GM18520 (cell line): ENCODE data around the gene SNTN.
"Not testable (repeated sequence)": the region's sequence is repeated elsewhere in the genome, so short reads cannot be mapped to it uniquely, and the experiment has no call there.

ENCODE experiments used
- ATAC-seq: cut with Tn5 transposase; IDR thresholded peaks from one replicate; pipeline ENCODE4 v1.9.1; 2021; ENCODE audit not compliant: unreplicated experiment

Gene SNTN

DNA sequence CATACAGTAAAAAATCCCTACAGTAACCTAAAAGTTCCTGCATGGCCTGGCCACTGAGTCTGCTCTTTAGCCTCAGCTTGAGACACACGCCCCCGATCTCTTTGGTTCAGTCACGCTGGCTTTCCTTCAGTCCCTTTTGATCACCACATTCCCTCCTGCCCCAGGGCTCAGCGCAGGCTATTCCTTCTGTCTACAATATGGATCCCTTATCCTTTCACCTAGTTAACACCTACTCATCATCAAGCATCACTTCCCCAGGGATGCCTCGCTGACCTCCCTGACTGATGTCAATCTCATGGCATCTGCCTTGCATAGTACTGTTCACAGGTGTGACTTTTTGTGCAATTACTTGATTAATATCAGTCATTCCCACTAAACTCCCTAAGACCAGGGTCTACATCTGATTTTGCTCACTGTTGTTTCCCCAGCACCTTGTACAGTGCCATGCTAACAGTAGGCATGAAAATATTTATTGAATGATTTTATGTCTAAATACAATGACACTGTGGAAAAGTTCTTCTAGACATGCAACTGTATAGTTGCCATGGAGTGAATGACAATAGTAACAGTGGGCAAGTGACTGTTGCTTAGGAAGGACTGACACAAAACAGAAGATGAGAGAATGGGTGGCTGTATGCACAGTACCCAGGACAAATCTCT is at the start of gene SNTN:
SNTN (plus strand) TSS at position 610 of the 660 bp plus-strand sequence; CDS start at position 623, 13 bp downstream.
- ATAC-seq, result no peak

DNA sequence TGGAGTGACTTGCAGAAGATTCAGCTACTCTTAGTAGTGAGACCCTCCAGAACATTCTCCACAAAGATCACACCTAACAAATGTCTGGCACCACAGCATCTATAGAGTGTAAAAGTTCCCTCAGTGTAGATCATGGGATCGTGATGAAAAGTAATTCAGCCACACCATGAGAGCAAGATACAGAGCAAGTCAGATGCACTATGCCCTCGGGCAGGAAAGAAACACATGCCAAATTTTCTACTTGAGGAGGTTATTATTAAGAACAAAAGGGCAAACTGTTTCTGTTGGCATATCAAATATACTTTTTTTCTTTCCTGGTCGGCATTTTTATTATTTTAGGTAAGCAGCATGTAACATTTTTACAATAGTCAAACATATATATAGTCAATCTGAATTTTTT is 44.8 kb upstream of the SNTN start:
- ATAC-seq, result no peak

DNA sequence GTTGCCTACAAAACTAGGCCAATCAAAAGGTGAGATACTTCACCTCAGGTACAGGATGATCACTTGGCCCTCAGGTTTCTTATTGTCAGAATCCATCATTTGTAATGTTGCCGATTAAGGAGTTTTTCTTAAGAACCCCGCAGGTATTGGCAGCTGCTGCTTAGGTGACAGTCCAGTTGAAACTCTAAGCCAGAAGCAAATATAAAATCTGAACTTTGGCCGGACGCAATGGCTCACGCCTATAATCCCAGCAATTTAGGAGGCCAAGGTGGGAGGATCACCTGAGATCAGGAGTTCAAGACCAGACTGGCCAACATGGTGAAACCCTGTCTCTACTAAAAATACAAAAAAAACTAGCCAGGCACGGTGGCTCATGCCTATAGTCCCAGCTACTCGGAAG is 43.1 kb upstream of the SNTN start:
- ATAC-seq, result no peak

DNA sequence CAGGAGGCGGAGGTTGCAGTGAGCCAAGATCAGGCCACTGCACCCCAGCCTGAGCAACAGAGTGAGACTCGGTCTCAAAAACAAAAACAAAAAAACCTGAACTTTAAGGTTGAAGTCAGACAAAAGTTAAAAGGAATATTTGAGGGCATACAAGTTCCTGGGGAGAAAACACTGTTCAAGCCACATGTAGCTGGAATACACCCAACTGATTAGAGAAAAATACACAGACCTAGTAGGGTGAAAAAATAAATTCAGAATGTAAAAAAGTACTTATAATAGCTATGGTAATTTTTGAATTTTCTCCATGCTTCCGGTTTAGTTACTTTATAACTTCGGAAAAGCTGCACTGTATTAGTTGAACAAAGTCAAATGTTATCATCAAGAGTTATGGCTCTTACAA is 42.6 kb upstream of the SNTN start:
- ATAC-seq, result no peak

DNA sequence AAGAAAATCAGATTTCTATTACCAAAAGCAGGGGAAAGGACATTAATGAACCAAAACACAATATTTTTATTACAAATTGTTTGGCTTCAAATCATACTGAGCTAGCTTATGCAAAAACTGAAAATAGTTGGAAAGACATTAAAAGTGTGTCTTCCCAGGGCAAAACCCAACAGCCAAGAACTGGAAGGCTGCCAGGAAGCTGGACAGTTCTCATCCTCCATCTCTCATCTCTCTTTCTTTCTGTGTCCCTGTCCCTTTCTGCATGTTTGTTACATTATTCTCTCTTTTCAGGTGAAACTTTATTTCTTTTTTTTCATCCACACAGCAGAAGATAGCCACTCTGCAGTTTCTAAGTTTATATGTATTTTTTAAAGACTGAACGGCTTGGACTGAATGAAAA is 41.1 kb upstream of the SNTN start:
- ATAC-seq, result no peak

DNA sequence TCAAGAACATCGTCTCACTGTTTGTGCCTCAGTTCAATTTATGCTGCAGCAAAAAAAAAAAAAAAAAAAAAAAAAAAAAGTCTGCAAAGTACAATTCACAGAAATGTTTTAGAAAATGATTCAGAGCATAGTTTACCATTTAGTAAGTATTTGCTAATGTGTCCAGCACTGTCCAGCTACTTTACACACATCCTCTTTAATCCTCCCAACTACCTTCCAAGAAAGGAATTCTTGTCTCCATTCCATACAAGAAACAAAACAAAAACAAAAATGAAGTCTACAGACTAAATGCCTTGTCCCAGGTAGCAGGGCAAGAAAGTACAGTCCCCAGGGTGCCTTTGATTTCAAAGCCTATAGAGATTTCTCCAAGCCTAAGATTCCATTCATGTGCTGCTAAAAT is 38.9 kb upstream of the SNTN start:
- no peak for ATAC-seq

DNA sequence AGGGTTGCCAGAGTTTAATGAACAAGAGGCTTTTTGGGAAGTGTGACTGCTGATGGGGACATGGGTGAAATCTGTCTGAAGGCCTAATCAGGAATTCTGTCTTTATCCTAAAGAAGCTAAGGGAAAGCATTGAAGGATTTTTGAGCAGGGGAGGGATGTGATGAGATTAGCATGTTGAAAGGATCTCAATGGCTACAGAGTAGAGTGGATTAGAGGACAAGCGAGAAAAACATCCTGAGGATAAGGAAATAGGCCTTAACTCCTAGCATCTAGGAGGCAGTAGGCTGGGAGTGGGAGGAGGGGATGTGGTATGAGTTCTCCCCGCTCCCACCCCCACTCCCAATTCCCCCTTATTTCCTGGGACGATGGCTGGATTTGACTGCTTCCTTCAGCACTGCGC is 35.1 kb upstream of the SNTN start:
- no peak for ATAC-seq

DNA sequence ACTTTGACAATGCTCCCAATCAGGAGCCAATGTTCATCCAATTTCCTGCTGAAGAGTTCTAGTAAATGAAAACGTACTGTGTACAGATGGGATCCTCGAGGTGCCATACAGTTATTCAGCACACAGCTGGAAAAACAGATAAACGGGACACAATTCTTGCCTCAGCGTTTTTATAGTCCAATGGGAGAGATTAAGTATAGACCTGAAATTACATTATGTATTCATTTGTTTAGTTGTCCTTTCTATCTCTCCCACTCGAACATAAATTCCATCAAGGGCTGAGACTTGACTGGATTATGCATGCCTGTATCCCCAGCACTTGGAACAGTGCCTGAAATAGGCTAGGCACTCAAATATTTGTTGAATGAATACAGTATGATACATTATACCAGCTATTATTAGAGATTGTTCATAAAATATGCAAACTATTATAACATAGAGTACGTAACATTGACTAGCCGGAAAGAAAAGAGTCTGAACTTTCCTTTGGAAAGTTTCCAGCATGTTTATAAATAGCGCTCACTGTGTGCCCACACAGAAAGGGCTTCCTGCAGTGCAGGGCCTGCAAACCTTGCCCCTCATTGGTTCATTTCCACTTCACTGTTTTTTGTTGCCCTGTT is 27.4 kb upstream of the SNTN start:
- no peak for ATAC-seq

DNA sequence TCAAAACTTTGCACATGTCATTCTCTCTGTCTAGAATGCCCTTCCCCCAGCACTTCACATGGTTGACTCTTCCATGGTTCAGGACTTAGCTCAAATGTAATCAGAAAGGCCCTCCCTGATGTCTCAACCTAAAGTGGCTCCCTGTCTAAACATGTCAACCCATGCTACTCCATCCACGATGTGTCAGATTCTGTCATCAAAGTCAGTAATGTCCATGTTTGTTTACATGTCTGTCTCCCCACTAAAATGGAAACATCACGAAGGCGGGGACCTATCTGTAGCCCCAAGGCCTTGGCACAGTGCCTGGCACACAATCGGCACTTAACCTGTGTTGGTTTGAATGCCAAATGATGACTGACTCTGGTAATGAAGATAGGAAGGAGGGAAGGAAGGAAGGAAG is 20.8 kb upstream of the SNTN start:
- no peak for ATAC-seq

DNA sequence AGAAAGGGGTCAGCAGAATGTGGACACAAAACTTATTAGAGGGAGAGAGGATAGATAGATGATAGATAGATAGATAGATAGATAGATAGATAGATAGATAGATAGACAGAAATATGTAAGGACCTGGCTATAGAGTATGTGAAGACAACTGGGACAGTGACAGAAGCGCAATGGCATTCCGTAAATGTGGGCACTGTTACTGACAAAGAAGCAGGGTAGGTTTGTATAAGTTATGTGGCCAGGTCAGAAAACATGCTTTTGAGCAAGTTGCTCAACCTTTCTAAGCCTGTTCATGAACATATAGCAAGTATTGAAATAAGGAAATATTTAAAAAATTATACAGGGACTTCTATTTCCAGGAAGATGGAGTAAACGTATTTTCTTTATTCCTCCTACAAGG is 17.3 kb upstream of the SNTN start:
- ATAC-seq, result no peak

DNA sequence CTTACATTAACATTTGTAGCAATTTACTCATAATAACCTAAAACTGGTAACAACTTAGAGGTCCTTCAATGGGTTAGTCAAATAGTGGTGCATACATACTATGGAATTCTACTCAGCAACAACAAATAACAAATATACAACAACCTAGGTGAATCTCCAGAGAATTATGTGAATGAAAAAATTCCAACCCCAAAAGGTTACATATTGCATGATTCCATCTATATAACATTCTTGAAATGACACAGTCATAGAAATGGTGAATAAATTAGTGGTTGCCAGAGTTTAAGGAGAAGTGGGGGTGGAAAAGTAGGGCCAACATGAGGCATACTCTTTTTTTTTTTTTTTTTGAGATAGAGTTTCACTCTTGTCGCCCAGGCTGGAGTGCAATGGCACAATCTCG is 12.7 kb upstream of the SNTN start:
- no peak for ATAC-seq

DNA sequence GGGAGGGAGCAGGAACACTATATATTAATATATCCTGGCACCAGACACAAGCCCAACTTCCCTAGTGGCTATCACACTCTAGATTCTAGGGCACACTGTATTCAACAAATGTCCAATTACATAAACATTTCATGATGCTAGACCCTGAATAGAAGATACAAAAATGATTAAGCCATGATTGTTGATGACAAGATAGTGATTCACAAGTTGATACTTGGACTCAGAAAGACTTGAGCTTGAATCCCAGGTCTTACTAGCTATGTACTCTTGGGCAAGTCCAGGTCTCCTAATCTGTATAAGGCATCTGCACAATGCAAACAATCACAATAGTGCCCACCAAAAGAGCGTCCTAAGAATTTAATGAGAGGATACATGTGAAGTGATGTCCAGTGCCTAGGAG is 10.0 kb upstream of the SNTN start:
- ATAC-seq, result no peak

DNA sequence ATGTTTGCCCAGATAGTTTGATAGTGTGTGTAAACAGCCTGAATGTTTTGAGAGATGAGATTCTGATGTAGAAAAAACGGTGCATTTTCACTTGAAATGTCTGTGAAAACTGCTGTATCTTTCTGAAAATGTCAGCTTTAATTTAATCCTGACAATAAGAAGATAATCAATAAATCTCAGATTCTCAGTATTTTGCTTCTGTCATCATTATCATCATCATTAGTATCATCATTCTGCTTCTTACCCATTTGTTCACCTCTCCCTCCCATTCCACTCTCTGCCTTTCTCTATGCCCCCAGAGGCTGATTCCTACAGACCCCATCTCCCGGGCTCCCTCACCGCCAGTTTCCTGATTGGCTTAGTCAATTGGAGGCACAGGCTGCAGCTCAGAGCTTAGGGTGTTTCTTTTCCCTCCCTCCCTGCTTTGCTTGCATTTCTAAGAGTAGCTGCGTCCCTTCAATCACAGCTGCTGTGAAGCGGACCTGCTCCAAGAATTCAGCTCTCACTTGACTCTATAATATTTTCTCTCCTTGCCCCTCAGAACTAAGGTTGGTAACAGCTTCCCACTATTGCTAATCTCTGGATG is 8.2 kb upstream of the SNTN start:
- ATAC-seq, result no peak

DNA sequence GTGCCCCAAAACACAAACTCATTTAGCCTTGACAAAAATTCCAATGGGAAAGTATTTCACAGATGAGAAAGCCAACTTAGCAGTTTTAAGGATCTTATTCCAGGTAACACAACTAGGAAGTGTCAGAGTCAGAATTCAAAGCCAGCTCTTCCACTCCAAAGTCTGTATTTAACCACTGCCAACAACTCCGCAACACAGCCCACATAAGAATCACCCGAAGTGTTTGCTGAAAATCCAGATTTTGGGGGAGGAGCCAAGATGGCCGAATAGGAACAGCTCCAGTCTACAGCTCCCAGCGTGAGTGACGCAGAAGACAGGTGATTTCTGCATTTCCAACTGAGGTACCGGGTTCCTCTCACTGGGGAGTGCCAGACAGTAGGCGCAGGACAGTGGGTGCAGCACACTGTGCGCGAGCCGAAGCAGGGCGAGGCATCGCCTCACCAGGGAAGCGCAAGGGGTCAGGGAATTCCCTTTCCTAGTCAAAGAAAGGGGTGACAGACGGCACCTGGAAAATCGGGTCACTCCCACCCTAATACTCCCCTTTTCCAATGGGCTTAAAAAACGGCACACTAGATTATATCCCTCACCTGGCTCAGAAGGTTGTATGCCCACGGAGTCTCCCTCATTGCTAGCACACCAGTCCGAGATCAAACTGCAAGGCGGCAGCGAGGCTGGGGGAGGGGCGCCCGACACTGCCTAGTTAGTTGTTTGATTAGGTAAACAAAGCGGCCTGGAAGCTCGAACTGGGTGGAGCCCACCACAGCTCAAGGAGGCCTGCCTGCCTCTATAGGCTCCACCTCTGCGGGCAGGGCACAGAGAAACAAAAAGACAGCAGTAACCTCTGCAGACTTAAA is 7.3 kb upstream of the SNTN start:
- ATAC-seq, result not testable (repeated sequence)

DNA sequence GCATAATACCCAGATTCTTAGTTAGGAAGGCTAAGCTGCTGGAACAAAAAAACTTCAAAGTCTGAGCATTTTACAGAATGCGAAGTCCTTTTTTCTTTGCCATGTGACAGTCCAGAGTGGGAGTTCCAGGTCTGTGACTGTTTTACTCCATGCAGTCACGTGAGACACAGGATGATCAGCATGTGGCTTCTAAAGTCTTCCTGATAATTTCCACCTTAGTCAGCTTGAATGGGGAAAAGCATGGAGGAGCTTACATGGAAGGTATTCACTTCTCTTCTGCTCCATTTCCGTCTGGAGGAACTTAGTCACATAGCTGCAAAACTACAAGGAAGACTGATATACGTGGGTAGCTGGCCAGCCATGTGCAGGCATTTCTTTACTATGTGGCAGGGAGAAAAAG is 1.7 kb downstream of the SNTN start:
- no peak for ATAC-seq

DNA sequence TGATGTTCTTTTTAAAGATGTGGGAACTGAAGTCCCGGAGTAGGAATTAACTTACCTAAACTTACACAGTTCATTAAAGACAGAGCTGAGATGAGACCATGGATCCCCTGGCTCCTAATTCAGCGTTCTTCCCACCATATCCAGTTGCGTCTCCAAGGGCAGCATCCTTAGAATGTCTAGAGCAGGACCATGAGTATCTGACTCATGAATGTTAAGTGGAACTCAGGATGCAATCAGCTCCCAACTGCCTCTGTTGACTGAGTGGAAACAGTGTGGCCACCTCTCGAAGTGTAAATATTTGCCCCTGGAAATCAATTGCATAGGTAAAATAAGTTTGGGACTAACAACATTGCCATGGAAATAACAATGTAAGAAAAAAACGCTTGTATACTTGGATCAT is 2.5 kb downstream of the SNTN start:
- ATAC-seq, result no peak

DNA sequence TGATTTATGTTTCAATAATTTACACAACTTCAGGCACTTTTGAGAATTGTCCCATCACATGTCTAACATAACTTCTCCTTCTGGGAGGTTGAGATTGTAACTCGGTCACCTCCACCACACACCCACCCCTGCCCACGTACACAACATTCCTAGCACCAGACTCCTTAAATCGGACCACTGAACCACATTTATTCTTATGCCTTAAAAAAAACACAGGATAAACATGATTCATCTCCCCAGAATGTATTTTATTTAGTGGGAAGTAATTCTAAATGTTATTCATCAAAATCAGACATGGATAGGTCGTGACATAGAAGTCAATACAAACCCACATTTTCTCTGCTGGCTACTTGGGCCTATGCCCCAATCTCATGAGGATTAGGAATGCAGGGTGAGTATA is 3.0 kb downstream of the SNTN start:
- ATAC-seq, result no peak

DNA sequence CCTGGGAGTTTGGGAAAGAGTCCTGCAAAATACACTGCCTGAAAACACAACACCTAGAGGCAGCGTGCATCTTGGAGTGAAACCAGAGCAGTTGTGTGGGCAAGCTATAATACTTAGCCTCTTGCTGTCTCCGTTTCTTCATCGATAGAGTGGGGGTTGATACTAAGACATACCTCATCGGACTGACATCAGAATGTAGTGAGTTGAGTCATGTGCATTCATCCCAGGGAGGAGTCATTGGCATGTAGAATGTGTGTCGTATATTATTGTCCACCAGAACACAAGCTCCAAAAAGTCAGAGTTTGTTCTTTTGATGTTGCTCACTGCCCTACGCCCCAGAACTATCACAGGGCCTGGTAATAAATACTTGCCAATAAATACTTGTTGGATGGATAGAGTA is 4.3 kb downstream of the SNTN start:
- ATAC-seq, result no peak

DNA sequence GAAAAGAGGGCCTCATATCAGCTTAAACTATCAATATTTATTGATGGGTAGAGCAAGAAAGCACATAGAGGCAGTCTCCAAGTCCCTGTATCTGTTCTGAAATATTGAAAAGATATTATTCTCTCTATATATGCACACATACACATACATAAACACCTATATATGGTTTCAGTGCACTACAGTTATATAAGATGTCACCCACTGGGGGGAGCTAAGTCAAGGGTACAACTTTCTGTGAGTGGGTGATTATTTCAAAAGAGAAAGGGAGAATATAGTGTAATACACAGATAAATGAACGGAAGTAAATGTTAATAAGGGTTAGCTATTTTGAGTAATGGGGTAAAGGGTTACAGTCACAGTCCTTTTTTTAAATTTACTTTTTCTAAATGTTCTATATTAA is 8.8 kb downstream of the SNTN start:
- no peak for ATAC-seq

DNA sequence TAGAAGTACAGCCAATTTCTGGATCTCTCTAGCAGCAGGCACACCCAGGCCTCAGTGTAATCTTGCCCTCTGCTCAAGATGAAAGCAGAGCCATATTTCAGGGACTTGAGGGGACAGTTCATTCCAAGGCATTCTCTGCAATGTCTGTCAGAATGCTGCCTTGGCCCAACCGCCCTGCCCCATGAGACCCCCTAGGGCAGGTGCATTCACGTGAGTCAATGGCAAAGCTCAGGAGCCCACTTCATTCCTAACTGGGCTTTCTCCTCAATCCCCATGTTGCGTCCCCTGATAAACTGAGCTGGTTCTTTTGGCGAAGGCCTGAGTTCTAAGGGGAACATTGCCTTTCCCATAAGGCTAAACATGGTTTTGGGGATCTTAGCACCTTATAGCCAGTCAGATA is 9.5 kb downstream of the SNTN start:
- ATAC-seq, result no peak

DNA sequence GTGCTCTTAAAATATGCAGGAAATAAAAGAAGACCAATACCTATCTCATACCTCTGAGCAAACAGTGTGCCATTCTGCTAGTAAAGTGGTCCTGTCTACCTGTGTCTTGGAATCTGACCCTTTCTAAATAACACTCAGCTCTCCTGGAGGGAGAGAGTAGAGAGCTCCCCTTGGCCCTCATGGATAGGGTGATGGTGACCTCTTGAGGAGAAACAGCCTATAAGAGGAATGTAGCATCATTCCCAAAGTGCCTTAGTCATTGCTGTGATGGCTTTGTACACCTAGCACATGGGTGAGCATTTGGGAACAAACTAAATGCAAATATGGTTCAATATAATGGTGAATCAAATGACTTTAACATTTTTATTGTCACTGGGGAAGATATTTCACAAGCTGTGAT is 10.0 kb downstream of the SNTN start:
- ATAC-seq, result no peak

DNA sequence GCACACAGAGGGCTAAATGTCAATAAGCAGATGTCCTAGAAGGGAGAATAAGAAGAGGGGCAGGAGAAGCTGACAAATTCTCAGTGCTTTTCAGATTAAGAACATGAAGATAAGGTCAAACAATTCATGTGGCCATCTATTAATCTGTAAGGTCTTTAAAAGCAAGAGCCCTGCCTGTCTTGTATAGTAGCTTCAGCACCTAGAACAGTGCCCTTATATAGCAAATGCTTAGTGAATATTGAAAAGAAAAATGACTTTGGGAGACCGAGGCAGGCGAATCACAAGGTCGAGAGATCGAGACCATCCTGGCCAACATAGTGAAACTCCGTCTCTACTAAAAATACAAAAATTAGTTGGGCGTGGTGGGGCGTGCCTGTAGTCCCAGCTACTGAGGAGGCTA is 18.1 kb downstream of the SNTN start:
- no peak for ATAC-seq
